ENCODE data around the gene TRIM59. TPM values are rescaled to one million over a fixed set of nuclear protein-coding genes. Genes with fewer than 3 reads are reported as not detected.

TRIM59 gene
- total RNA-seq, 2 donors from 2014 or later, result 0.15 to 0.79 TPM

- Histone ChIP-seq H3K9me3 (no peaks in the 10 kb centered on the region), H3K36me3 (no peaks in the 10 kb centered on the region), H3K4me3 (no peak overlapping the region), H3K27ac (no peak overlapping the region), H3K27me3 (no peaks in the 10 kb centered on the region), H3K4me1 (no peaks in the 10 kb centered on the region)
- no peak for DNase-seq (ENCODE audit: low spot score)
- TF ChIP-seq, protein P1, sequence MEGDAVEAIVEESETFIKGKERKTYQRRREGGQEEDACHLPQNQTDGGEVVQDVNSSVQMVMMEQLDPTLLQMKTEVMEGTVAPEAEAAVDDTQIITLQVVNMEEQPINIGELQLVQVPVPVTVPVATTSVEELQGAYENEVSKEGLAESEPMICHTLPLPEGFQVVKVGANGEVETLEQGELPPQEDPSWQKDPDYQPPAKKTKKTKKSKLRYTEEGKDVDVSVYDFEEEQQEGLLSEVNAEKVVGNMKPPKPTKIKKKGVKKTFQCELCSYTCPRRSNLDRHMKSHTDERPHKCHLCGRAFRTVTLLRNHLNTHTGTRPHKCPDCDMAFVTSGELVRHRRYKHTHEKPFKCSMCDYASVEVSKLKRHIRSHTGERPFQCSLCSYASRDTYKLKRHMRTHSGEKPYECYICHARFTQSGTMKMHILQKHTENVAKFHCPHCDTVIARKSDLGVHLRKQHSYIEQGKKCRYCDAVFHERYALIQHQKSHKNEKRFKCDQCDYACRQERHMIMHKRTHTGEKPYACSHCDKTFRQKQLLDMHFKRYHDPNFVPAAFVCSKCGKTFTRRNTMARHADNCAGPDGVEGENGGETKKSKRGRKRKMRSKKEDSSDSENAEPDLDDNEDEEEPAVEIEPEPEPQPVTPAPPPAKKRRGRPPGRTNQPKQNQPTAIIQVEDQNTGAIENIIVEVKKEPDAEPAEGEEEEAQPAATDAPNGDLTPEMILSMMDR (IDR thresholded peaks at IDR 0.05), result no peak
Measured at GRCh38 chr3:160481856-160482255, 32.3 kb upstream of the TRIM59 start.

DNA sequence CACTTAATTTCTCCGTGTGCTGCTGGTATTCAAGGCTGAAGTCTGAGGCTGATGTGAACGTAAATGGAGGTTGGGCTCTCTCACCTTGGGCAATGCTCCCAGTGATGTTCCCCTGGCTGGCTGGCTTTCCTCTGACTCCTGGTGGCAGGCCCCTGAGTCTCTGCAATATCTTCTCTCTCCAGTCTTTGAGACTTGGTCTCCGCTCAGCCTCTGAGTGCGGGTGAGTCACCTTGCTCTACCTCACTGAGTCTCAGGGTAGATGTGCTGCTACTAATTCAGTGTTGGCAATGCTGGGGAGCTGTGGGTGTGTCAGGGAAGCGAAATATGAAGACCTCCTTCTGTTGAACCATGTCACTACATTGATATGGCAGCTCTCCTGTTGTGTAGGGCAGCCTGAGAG is 31.3 kb upstream of the TRIM59 start:
- TF ChIP-seq, protein P1 (IDR thresholded peaks at IDR 0.05), result no peak
- Histone ChIP-seq H3K27ac (no peak overlapping the region), H3K9me3 (no peaks in the 10 kb centered on the region), H3K36me3 (no peaks in the 10 kb centered on the region), H3K27me3 (no peaks in the 10 kb centered on the region), H3K4me3 (no peak overlapping the region), H3K4me1 (no peaks in the 10 kb centered on the region)
- DNase-seq (ENCODE audit: low spot score), result no peak

DNA sequence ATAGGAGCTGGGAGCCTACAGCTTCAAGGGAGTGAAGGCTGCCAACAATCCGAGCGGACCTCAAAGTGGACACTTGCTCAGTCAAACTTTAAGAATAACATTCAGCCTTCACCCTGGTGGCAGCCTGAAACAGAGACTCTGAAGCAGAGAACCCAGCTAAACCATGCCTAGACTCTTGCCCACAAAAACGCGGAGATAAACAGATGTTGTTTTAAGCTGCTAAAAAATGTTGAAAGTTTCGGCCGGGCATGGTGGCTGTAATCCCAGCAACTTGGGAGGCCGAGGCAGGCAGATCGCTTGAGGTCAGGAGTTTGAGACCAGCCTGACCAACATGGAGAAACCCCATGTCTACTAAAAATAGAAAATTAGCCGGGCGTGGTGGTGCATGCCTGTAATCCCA is 29.8 kb upstream of the TRIM59 start:
- H3K4me3 ChIP-seq, result no peak overlapping the region
- no peaks in the 10 kb centered on the region for H3K4me1 ChIP-seq
- TF ChIP-seq, protein P1 (IDR thresholded peaks at IDR 0.05), result no peak
- no peaks in the 10 kb centered on the region for H3K36me3 ChIP-seq
- no peak overlapping the region for H3K27ac ChIP-seq
- no peak for DNase-seq (ENCODE audit: low spot score)
- no peaks in the 10 kb centered on the region for H3K9me3 ChIP-seq
- no peaks in the 10 kb centered on the region for H3K27me3 ChIP-seq

- H3K36me3 ChIP-seq, result no peaks in the 10 kb centered on the region
- H3K9me3 ChIP-seq, result no peaks in the 10 kb centered on the region
- H3K27ac ChIP-seq, result no peak overlapping the region
- H3K27me3 ChIP-seq, result no peaks in the 10 kb centered on the region
- no peak overlapping the region for H3K4me3 ChIP-seq
- H3K4me1 ChIP-seq, result no peaks in the 10 kb centered on the region
- TF ChIP-seq, protein P1 (IDR thresholded peaks at IDR 0.05), result no peak
- no peak for DNase-seq (ENCODE audit: low spot score)
Measured at GRCh38 chr3:160478338-160478737, 28.8 kb upstream of the TRIM59 start.

DNA sequence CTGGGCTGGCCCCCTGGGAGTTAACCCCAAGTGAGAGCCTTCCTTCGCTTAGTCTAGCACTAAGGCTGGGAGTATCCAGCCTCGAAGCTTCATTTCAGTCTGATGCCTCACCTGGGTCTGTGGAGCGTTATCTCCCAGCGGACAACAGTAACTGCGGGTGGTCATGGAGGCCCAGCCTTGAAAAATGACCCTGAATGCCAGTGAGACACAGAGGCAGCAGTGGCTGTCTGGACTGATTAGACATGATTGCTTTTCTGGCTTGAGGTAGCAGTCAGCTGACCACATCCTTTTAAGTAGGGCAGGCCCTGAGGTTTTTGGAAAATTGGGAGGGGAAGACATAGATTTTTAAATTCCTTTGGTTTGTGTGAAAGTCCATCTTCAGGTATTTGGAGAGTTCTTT is 28.2 kb upstream of the TRIM59 start:
- Histone ChIP-seq H3K36me3 (no peaks in the 10 kb centered on the region), H3K27ac (no peak overlapping the region), H3K4me3 (no peak overlapping the region), H3K9me3 (no peaks in the 10 kb centered on the region), H3K4me1 (no peaks in the 10 kb centered on the region), H3K27me3 (no peaks in the 10 kb centered on the region)
- TF ChIP-seq, protein P1 (IDR thresholded peaks at IDR 0.05), result no peak
- no peak for DNase-seq (ENCODE audit: low spot score)

DNA sequence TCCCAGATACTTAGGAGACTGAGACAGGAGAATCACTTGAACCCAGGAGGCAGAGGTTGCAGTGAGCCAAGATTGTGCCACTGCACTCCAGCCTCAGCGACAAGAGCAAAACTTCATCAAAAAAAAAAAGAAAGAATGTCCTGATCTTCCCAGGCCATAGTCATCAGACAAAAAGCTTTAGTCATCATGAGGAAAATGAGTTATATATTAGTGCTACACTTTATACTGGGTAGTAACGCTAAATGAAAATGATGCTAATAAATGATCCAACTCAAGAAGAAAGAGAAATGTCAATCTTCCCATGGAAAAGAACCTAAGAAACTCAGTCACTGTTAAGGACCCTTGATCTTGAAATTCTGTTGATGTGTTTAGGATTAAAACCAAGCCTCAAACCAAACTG is 26.3 kb upstream of the TRIM59 start:
- no peaks in the 10 kb centered on the region for H3K27me3 ChIP-seq
- TF ChIP-seq, protein P1 (IDR thresholded peaks at IDR 0.05), result no peak
- H3K36me3 ChIP-seq, result no peaks in the 10 kb centered on the region
- no peak overlapping the region for H3K4me3 ChIP-seq
- H3K4me1 ChIP-seq, result no peaks in the 10 kb centered on the region
- no peaks in the 10 kb centered on the region for H3K9me3 ChIP-seq
- no peak for DNase-seq (ENCODE audit: low spot score)
- H3K27ac ChIP-seq, result no peak overlapping the region

Data from right atrium auricular region (tissue), 2 donors.